ENCODE measurements around the gene SPINK5. TPM values are rescaled to one million over a fixed set of nuclear protein-coding genes. Genes with fewer than 3 reads are reported as not detected.

The SPINK5 gene
- total RNA-seq, 1 donor from 2014 or later = 12.9 TPM

- Mint-ChIP-seq H3K4me3 (no peak overlapping the region), H3K27ac (ENCODE audit: unreplicated experiment) (no peak overlapping the region), H3K36me3 (ENCODE audit: low read depth) (peaks cover 39% of the 10 kb centered on the region), H3K27me3 (ENCODE audit: low read depth) (no peaks in the 10 kb centered on the region), H3K9me3 (peaks cover 3% of the 10 kb centered on the region), H3K4me1 (peaks cover 34% of the 10 kb centered on the region)
- no peak for TF ChIP-seq CTCF (conservative IDR thresholded peaks at IDR 0.05)
- no peak for DNase-seq (ENCODE audit: low read depth, low spot score)
Measured at GRCh38 chr5:148094336-148094735, 30.6 kb downstream of the SPINK5 start.

DNA sequence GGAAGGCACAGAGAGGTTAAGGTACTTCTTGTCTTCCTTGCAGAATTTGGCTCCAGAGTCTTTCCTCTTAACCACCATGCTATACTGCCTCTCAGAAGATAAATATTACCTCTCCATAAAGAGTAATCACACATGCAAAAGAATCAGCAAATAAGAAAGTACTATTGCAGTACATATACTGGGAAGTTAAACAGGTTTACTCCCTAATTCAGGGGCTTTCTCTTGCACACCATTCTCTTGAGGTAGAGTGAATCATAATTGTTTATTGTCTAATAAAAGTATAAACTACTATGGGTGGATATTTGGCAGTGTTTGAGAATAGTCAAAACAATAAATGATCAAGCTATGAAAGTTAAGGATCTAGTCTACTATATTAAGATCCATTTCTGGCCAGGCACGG lies 40.4 kb downstream of the SPINK5 start:
- Mint-ChIP-seq H3K36me3 (ENCODE audit: low read depth) (peaks cover 18% of the 10 kb centered on the region), H3K27me3 (ENCODE audit: low read depth) (no peaks in the 10 kb centered on the region), H3K27ac (ENCODE audit: unreplicated experiment) (no peak overlapping the region), H3K4me3 (no peak overlapping the region), H3K9me3 (no peaks in the 10 kb centered on the region), H3K4me1 (no peaks in the 10 kb centered on the region)
- TF ChIP-seq CTCF (conservative IDR thresholded peaks at IDR 0.05) = no peak
- DNase-seq (ENCODE audit: low read depth, low spot score) = no peak

- no peak for TF ChIP-seq CTCF (conservative IDR thresholded peaks at IDR 0.05)
- Mint-ChIP-seq H3K36me3 (ENCODE audit: low read depth) (peaks cover 6% of the 10 kb centered on the region), H3K4me3 (no peak overlapping the region), H3K4me1 (no peaks in the 10 kb centered on the region), H3K9me3 (no peaks in the 10 kb centered on the region), H3K27ac (ENCODE audit: unreplicated experiment) (no peak overlapping the region), H3K27me3 (ENCODE audit: low read depth) (no peaks in the 10 kb centered on the region)
- DNase-seq (ENCODE audit: low read depth, low spot score) = no peak
Measured at GRCh38 chr5:148107608-148108007, 43.8 kb downstream of the SPINK5 start.

- Mint-ChIP-seq H3K36me3 (ENCODE audit: low read depth) (peaks cover 10% of the 10 kb centered on the region), H3K27ac (ENCODE audit: unreplicated experiment) (no peak overlapping the region), H3K9me3 (no peaks in the 10 kb centered on the region), H3K4me1 (no peaks in the 10 kb centered on the region), H3K27me3 (ENCODE audit: low read depth) (no peaks in the 10 kb centered on the region), H3K4me3 (no peak overlapping the region)
- TF ChIP-seq CTCF (conservative IDR thresholded peaks at IDR 0.05) = no peak
- DNase-seq (ENCODE audit: low read depth, low spot score) = no peak
Measured at GRCh38 chr5:148113243-148113642, 49.5 kb downstream of the SPINK5 start.

DNA sequence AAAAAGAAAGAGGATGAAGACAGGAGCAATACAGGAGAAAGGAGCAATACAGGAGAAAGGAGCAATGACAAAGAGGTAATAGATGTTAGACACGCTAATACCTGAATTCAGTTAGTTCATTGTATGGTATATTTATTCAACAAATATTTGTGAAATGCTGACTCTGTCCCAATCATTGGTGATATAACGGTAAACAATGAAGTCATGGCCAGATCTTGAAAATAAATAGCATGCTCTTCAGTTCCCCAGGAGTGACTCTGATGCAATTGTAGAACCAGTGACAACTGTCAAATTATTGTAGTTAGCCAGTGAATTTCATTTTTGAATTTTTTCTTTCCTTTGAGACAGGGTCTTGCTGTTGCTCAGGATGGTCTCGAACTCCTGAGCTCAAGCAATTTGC lies 56.5 kb downstream of the SPINK5 start:
- Mint-ChIP-seq H3K36me3 (ENCODE audit: low read depth) (peaks cover 19% of the 10 kb centered on the region), H3K27ac (ENCODE audit: unreplicated experiment) (peak overlapping the region; percentile 36), H3K9me3 (no peaks in the 10 kb centered on the region), H3K27me3 (ENCODE audit: low read depth) (no peaks in the 10 kb centered on the region), H3K4me1 (no peaks in the 10 kb centered on the region), H3K4me3 (no peak overlapping the region)
- TF ChIP-seq CTCF (conservative IDR thresholded peaks at IDR 0.05) = no peak
- no peak for DNase-seq (ENCODE audit: low read depth, low spot score)

DNA sequence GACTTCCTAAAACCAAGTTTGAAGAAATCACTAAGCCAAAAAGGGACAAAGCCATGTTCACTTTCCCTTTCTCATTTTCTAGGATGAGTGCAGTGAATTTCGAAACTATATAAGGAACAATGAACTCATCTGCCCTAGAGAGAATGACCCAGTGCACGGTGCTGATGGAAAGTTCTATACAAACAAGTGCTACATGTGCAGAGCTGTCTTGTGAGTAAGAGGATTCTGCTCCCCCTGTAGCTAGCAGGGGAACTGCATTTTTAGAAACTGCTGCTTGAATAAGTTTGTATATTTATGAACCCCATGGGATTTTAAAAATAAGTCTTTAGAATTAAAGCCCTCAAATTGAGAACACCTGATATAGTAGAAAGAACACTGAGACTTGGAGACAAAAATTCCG lies 61.9 kb downstream of the SPINK5 start:
- no peak overlapping the region for H3K4me3 Mint-ChIP-seq
- H3K9me3 Mint-ChIP-seq = no peaks in the 10 kb centered on the region
- TF ChIP-seq CTCF (conservative IDR thresholded peaks at IDR 0.05) = peak; percentile 36
- H3K36me3 Mint-ChIP-seq (ENCODE audit: low read depth) = peaks cover 17% of the 10 kb centered on the region
- DNase-seq (ENCODE audit: low read depth, low spot score) = no peak
- H3K27me3 Mint-ChIP-seq (ENCODE audit: low read depth) = no peaks in the 10 kb centered on the region
- H3K4me1 Mint-ChIP-seq = no peaks in the 10 kb centered on the region
- no peak overlapping the region for H3K27ac Mint-ChIP-seq (ENCODE audit: unreplicated experiment)

Measured in neural crest cell (in vitro differentiated cells).